Measurements from ENCODE around the gene ABCA2. TPM values are rescaled to one million over a fixed set of nuclear protein-coding genes. Genes with fewer than 3 reads are reported as not detected.

Gene ABCA2
- total RNA-seq, 1 donor from 2014 or later: 45.0 TPM

DNA sequence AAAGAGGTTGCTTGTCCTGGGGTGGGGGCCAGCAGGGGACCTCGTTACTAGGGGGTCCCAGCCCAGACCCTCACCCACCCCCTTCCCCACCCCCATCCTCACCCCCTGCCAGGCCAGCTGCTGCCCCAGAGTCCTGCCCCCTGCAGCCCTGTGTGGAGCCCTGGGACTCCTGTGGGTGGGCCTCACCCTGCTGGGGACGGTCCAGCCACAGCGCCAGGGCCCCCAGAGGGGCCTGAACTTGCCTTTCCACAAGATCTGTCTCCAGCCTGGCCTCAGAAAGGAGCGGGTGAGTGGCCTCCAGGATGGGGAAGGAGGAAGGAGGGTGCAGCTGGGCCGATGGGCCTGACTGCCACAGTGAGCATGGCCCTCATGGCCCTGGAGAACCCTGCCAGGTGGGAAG, 58.3 kb downstream of the ABCA2 start:
- no peaks in the 10 kb centered on the region for H3K9me3 ChIP-seq
- intact Hi-C loops (cut with DNase I): no loop called here
- TF ChIP-seq CTCF (IDR thresholded peaks at IDR 0.05): no peak
- H3K36me3 ChIP-seq: no peaks in the 10 kb centered on the region
- H3K4me1 ChIP-seq: peaks cover 18% of the 10 kb centered on the region
- DNase-seq: no peak
- ATAC-seq: no peak
- no peak overlapping the region for H3K4me3 ChIP-seq
- H3K27me3 ChIP-seq (ENCODE audit: low read depth): no peaks in the 10 kb centered on the region
- no peak overlapping the region for H3K27ac ChIP-seq

DNA sequence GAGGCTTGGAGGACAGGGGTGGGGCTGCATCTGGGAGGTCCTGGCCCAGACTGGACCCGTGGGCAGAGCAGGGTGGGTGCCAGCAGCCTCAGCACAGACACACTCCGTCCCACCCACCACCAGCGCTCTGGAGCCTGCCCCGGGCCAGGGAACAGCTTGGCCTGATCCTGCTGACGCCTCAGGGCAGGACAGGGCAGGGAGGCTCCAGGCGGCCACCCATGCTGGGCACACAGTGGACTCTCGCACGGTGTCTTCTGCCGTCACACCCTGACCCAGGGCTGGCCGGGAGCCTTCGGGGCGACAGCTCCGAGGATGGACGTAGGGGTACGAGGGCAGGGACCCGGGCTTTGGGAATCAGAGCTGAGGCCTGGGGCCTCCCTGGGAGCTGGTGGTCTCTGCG, 58.9 kb downstream of the ABCA2 start:
- no peak overlapping the region for H3K27ac ChIP-seq
- no peak for DNase-seq
- H3K36me3 ChIP-seq: no peaks in the 10 kb centered on the region
- ATAC-seq: peak in 1 of 2 donors; percentile 14
- TF ChIP-seq CTCF (IDR thresholded peaks at IDR 0.05): no peak
- intact Hi-C loops (cut with DNase I): no loop called here
- no peaks in the 10 kb centered on the region for H3K27me3 ChIP-seq (ENCODE audit: low read depth)
- H3K9me3 ChIP-seq: no peaks in the 10 kb centered on the region
- H3K4me1 ChIP-seq: peaks cover 12% of the 10 kb centered on the region
- H3K4me3 ChIP-seq: no peak overlapping the region

GRCh38 chr9:136968333-136969127, 59.5 kb downstream of the ABCA2 start:
- H3K27me3 ChIP-seq (ENCODE audit: low read depth): no peaks in the 10 kb centered on the region
- H3K4me1 ChIP-seq: peaks cover 8% of the 10 kb centered on the region
- H3K27ac ChIP-seq: no peak overlapping the region
- no peaks in the 10 kb centered on the region for H3K9me3 ChIP-seq
- DNase-seq: no peak
- H3K4me3 ChIP-seq: no peak overlapping the region
- ATAC-seq: no peak
- intact Hi-C loops (cut with DNase I): no loop called here
- no peaks in the 10 kb centered on the region for H3K36me3 ChIP-seq
- no peak for TF ChIP-seq CTCF (IDR thresholded peaks at IDR 0.05)

DNA sequence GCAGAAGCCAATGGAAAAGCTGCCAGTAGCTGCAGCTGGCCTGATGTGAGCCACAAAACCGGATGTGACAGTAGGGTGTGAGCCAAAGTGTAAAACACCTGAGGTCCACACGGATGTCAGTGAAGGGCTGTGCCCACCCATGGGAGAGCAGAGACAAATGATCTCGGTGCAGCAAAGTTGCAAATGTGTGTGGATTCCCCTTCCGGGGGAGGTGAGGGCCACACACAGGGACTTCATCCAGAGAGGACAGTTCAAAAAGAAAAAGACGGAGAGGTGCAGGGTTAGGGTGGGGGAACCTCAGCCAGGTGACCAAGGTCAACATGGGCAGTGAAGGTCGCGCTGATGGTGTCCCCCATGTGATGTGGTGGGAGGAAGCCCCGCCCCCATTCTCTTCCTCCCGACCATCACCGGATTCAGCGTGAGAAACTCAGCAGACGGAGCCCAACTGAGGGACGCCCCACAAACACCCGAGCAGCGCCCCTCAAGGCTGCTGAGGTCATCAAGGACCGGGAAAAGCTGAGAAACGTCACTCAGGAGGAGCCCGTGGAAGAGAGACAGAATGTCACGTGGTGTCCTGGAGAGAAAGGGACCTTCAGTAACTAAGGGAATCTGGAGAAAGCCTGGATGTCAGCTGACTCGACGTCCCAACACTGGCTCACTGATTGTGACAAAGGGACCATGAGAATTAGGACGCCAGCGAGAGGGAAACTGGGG, 62.1 kb downstream of the ABCA2 start:
- Histone ChIP-seq H3K4me3 (no peak overlapping the region), H3K4me1 (peaks cover 8% of the 10 kb centered on the region), H3K27ac (no peak overlapping the region), H3K9me3 (no peaks in the 10 kb centered on the region), H3K36me3 (no peaks in the 10 kb centered on the region), H3K27me3 (ENCODE audit: low read depth) (no peaks in the 10 kb centered on the region)
- TF ChIP-seq CTCF (IDR thresholded peaks at IDR 0.05): no peak
- ATAC-seq (peak in 1 of 2 donors; percentile 5), DNase-seq (no peak)
- intact Hi-C loops (cut with DNase I): no loop called here

DNA sequence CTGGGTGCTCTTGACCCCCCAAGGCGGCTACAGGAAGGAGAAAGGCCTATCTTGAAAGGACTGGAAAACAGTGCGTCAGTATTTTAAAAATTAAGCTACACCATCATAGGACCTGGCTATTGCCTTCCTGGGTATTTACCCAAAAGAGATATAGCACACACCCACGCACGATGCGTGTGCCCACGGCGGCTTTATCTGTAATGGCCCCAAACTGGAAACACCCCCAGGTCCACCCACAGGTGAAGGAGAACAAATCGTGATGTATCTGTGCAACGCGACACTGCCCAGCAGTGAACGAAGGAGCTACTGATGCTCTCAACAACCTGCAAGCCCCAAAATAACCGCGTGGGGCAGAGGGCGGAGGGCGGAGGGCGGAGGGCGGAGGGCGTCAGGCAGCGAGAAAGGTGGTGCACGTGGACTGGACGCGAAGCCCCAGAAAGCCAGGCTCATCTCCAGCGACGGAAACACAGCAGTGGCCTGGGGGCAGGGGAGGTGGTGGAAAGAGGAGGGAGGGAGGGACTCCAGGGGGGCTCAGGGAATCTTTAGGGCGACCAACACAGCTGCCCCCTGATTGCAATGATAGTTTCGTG, 63.1 kb downstream of the ABCA2 start:
- H3K9me3 ChIP-seq: no peaks in the 10 kb centered on the region
- no peaks in the 10 kb centered on the region for H3K36me3 ChIP-seq
- DNase-seq (no peak), ATAC-seq (no peak)
- H3K27me3 ChIP-seq (ENCODE audit: low read depth): no peaks in the 10 kb centered on the region
- H3K27ac ChIP-seq: no peak overlapping the region
- intact Hi-C loops (cut with DNase I): no loop called here
- no peak for TF ChIP-seq CTCF (IDR thresholded peaks at IDR 0.05)
- no peak overlapping the region for H3K4me3 ChIP-seq
- H3K4me1 ChIP-seq: peaks cover 8% of the 10 kb centered on the region

Data from lower lobe of right lung (tissue), 2 donors.